Endothelial cell of umbilical vein (primary cell): ENCODE measurements around the gene HOXB7. TPM values are rescaled to one million over a fixed set of nuclear protein-coding genes. Genes with fewer than 3 reads are reported as not detected.

ENCODE experiments used
- BruUV-seq: library from RNA; stranded (reverse); fragments of 400-500 nt; replicated peaks from 2 replicates; lab custom pipeline; 2021; lab: Mats Ljungman, UMichigan
- CTCF ChIA-PET: fragments of 300-600, 350-600 bp; sonication (Branson Sonifier 250); formaldehyde crosslinking; loops from one replicate; lab custom pipeline; 2021; ENCODE audit warnings: antibody characterized with exemption, inconsistent platforms; lab: Charles Lee
- POLR2A ChIA-PET: fragments of 300-600, 350-600 bp; sonication (Branson Sonifier 250); formaldehyde crosslinking; loops from one replicate; lab custom pipeline; 2021; ENCODE audit warnings: antibody characterized with exemption, inconsistent platforms; lab: Charles Lee
- DNase-seq: peaks from one replicate; pipeline ENCODE4 v3.0.0-alpha.2; 2011; ENCODE audit warnings: low read depth, low spot score
- FAIRE-seq: peaks from 2 replicates; lab custom pipeline; 2011; peaks lifted over from hg19 to GRCh38; lab: Jason Lieb, UNC
- H2AFZ ChIP-seq: 2 replicates; pipeline ENCODE4 v1.6.0; 2012; ENCODE audit warnings: low read depth, low read length, control low read depth, inconsistent platforms
- H3K27ac ChIP-seq: 2 replicates; pipeline ENCODE4 v1.5.1; 2011; ENCODE audit warnings: low read depth, mild to moderate bottlenecking, control low read depth, low read length, moderate library complexity; ENCODE audit not compliant: insufficient read depth
- H3K27me3 ChIP-seq, 2 experiments: 2 replicates each; pipeline versions ENCODE4 v1.6.0 to v1.6.1; 2011; ENCODE audit warnings: low read length in 2 of 2, mixed read lengths in 1 of 2; ENCODE audit not compliant: control insufficient read depth in 2 of 2, insufficient read depth in 2 of 2
- H3K36me3 ChIP-seq, 2 experiments: 2 replicates in 1 of 2; 3 replicates in 1 of 2; pipeline ENCODE4 v1.5.1; 2011; ENCODE audit warnings: low read length in 2 of 2, mild to moderate bottlenecking in 1 of 2, moderate library complexity in 1 of 2; ENCODE audit not compliant: control insufficient read depth in 2 of 2, insufficient read depth in 2 of 2; ENCODE audit errors: extremely low read depth in 1 of 2
- H3K4me1 ChIP-seq: 3 replicates; pipeline ENCODE4 v1.5.1; 2011; ENCODE audit warnings: mild to moderate bottlenecking, low read length; ENCODE audit not compliant: control insufficient read depth, insufficient read depth; ENCODE audit errors: extremely low read depth
- H3K4me2 ChIP-seq: 2 replicates; pipeline ENCODE4 v1.6.1; 2011; ENCODE audit warnings: low read length, control low read depth, mixed read lengths; ENCODE audit not compliant: insufficient read depth
- H3K4me3 ChIP-seq, 3 experiments: fragments of 200-600 bp in 1 of 3; sonication (generic), shearing (Covaris generic) in 1 of 3; replicated peaks in 1 of 3; 2 replicates each; pipeline ENCODE4 v1.5.1; 2011 to 2016; ENCODE audit warnings: control low read depth in 3 of 3, low read length in 3 of 3, mild to moderate bottlenecking in 2 of 3, inconsistent platforms in 1 of 3, low read depth in 1 of 3, moderate library complexity in 1 of 3; ENCODE audit not compliant: insufficient read depth in 1 of 3
- H3K79me2 ChIP-seq: 2 replicates; pipeline ENCODE4 v1.6.0; 2012; ENCODE audit warnings: low read length, inconsistent platforms; ENCODE audit not compliant: control insufficient read depth, insufficient read depth
- H3K9ac ChIP-seq: replicated peaks from 2 replicates; pipeline ENCODE3; 2011; ENCODE audit warnings: low read length, control low read depth; ENCODE audit not compliant: insufficient read depth; ENCODE audit errors: extremely low read depth
- H3K9me1 ChIP-seq: replicated peaks from 3 replicates; pipeline ENCODE4 v1.6.0; 2011; ENCODE audit warnings: mild to moderate bottlenecking, low read length; ENCODE audit not compliant: control insufficient read depth, insufficient read depth; ENCODE audit errors: extremely low read depth
- H3K9me3 ChIP-seq: replicated peaks from 2 replicates; pipeline ENCODE4 v1.5.1; 2012; ENCODE audit warnings: low read length, inconsistent platforms; ENCODE audit not compliant: control insufficient read depth, insufficient read depth
- H4K20me1 ChIP-seq: replicated peaks from 2 replicates; pipeline ENCODE3; 2011; ENCODE audit warnings: mild to moderate bottlenecking, low read length; ENCODE audit not compliant: control insufficient read depth, insufficient read depth; ENCODE audit errors: extremely low read depth
- CTCF ChIP-seq, 2 donors: IDR thresholded peaks; 1 replicate in 1 of 2; 2 replicates in 1 of 2; pipeline ENCODE4 v1.5.1; 2011; ENCODE audit warnings: low read length in 2 of 2, mild to moderate bottlenecking in 2 of 2, moderate library complexity in 2 of 2, control low read depth in 1 of 2, inconsistent platforms in 1 of 2, low read depth in 1 of 2; ENCODE audit not compliant: insufficient read depth in 1 of 2; ENCODE audit errors: extremely low read depth in 1 of 2
- EZH2 ChIP-seq: IDR thresholded peaks from 2 replicates; pipeline ENCODE4 v1.6.1; 2012; ENCODE audit warnings: borderline replicate concordance, low read depth, mild to moderate bottlenecking, moderate library complexity, low read length, inconsistent platforms; ENCODE audit not compliant: severe bottlenecking
- FOS ChIP-seq: IDR thresholded peaks from 2 replicates; pipeline ENCODE4 v1.6.1; 2011; ENCODE audit warnings: mild to moderate bottlenecking, low read length, moderate library complexity, borderline replicate concordance; ENCODE audit not compliant: insufficient read depth
- GATA2 ChIP-seq: IDR thresholded peaks from 2 replicates; pipeline ENCODE4 v1.7.0; 2011; ENCODE audit warnings: low read depth, mild to moderate bottlenecking, moderate library complexity, mixed read lengths, low read length; ENCODE audit not compliant: insufficient read length, insufficient read depth
- JUN ChIP-seq: IDR thresholded peaks from 2 replicates; pipeline ENCODE4 v1.6.1; 2011; ENCODE audit warnings: borderline replicate concordance, low read depth; ENCODE audit not compliant: insufficient read length, insufficient read depth
- MAX ChIP-seq: IDR thresholded peaks from 2 replicates; pipeline ENCODE4 v1.6.1; 2011; ENCODE audit not compliant: insufficient read depth, insufficient read length
- MYC ChIP-seq: IDR thresholded peaks from one replicate; pipeline ENCODE4 v1.6.1; 2011; ENCODE audit warnings: mild to moderate bottlenecking, low read depth, low read length
- POLR2A ChIP-seq: IDR thresholded peaks from 2 replicates; pipeline ENCODE4 v1.6.1; 2012; ENCODE audit warnings: low read depth, mild to moderate bottlenecking, control low read depth, low read length
- POLR2AphosphoS5 ChIP-seq: IDR thresholded peaks from 2 replicates; pipeline ENCODE4 v1.6.1; 2012; ENCODE audit warnings: low read depth, mild to moderate bottlenecking, control low read depth, low read length, moderate library complexity; ENCODE audit not compliant: insufficient read depth
- dilution Hi-C: fragments of 300-500 bp; cut with MboI; formaldehyde crosslinking; loops from one replicate; pipeline ENCODE4 v1.15.0; 2019; ENCODE audit warnings: low sequenced_read_pairs; ENCODE audit not compliant: extremely low pct_ligation_motif_present
- intact Hi-C: fragments of 100-400 bp; cut with micrococcal nuclease; formaldehyde crosslinking; loops from one replicate; pipeline ENCODE4 v1.10.0; 2022
- polyA plus RNA-seq, 4 experiments: library from polyadenylated mRNA; depleted of rRNA in 3 of 4; stranded (reverse) in 3 of 4; unstranded in 1 of 4; fragments of >200 nt; gene quantifications; 2 replicates each; pipeline versions ENCODE4 v1.2.1 to v1.2.3, GENCODE V29; 2011 to 2012; ENCODE audit warnings: missing spikeins in 1 of 4
- total RNA-seq: library from RNA; stranded (reverse); gene quantifications from 2 replicates; pipeline ENCODE4 v1.2.3, GENCODE V29; 2021

Gene HOXB7
- total and polyA plus RNA-seq, 2 donors (not counting 3 experiments of a cell fraction or from before 2014, with no cell fraction given): 23.5 to 24.5 TPM

GRCh38 chr17:48644910-48645557 lies 34.2 kb upstream of the HOXB7 start:
- H4K20me1 ChIP-seq: no peaks in the 10 kb centered on the region
- no TSS peak for BruUV-seq
- no peak overlapping the region for H3K27ac ChIP-seq
- ChIA-PET CTCF (interaction anchor here (1.2 to 4.5 kb wide), 2 partner anchors 9 to 13 kb away, joined by 3 to 23 read pairs; no protein-coding TSS in a partner anchor), POLR2A (no interaction called here)
- intact Hi-C loops (no loop called here), dilution Hi-C loops (no loop called here)
- H3K4me3 ChIP-seq: no peak overlapping the region
- TF ChIP-seq MYC (no peak), POLR2A (no peak), EZH2 (no peak), MAX (no peak), JUN (no peak), GATA2 (no peak), POLR2AphosphoS5 (no peak), CTCF (IDR thresholded peaks at IDR 0.05; ENCODE audit: extremely low read depth in 1 of 2, insufficient read depth in 1 of 2, low read depth in 1 of 2, low read length in 2 of 2) (no peak), FOS (no peak)
- H3K9ac ChIP-seq: no peak overlapping the region
- H3K9me3 ChIP-seq: no peaks in the 10 kb centered on the region
- no peaks in the 10 kb centered on the region for H3K79me2 ChIP-seq
- no peak overlapping the region for H3K4me2 ChIP-seq
- no peak for DNase-seq
- H2AFZ ChIP-seq: no peak overlapping the region
- H3K27me3 ChIP-seq: peaks cover 74 to 84% of the 10 kb centered on the region in 2 experiments
- no peaks in the 10 kb centered on the region for H3K36me3 ChIP-seq
- FAIRE-seq: no peak
- no peaks in the 10 kb centered on the region for H3K9me1 ChIP-seq
- H3K4me1 ChIP-seq: no peaks in the 10 kb centered on the region
